Activated CD8-positive, alpha-beta memory T cell treated with anti-CD3 and anti-CD28 coated beads, Interleukin-2, amount 50 U/mL, for 1 hour (primary cell): ENCODE data around the gene HOGA1.
A peak's percentile ranks its signal among the peaks of the same experiment; 100 is the strongest.
"Not testable (repeated sequence)": the region's sequence is repeated elsewhere in the genome, so short reads cannot be mapped to it uniquely, and the experiment has no call there.

Experiments
- DNase-seq: peaks from one replicate; pipeline ENCODE4 v3.0.0-alpha.2; 2020; ENCODE audit errors: extremely low read depth

The HOGA1 gene

GRCh38 chr10:97608991-97609561 is 24.9 kb downstream of the HOGA1 start:
- no peak for DNase-seq

GRCh38 chr10:97611473-97611872 is 27.3 kb downstream of the HOGA1 start:
- DNase-seq: no peak

- DNase-seq: no peak
These were observed 28.2 kb downstream of the HOGA1 start for GRCh38 chr10:97612386-97612785.

GRCh38 chr10:97618285-97618684 is 34.1 kb downstream of the HOGA1 start:
- no peak for DNase-seq

GRCh38 chr10:97618733-97619132 is 34.5 kb downstream of the HOGA1 start:
- DNase-seq: no peak

- no peak for DNase-seq
These were observed 39.1 kb downstream of the HOGA1 start for GRCh38 chr10:97623277-97623676.

- DNase-seq: no peak
These were observed 43.5 kb downstream of the HOGA1 start for GRCh38 chr10:97627731-97628130.

GRCh38 chr10:97628228-97628627 is 44.0 kb downstream of the HOGA1 start:
- DNase-seq: no peak

- DNase-seq: no peak
These were observed 45.1 kb downstream of the HOGA1 start for GRCh38 chr10:97629289-97629688.

GRCh38 chr10:97631098-97631497 is 46.9 kb downstream of the HOGA1 start:
- DNase-seq: no peak

- DNase-seq: peak; percentile 89
These were observed 49.0 kb downstream of the HOGA1 start, which contains the start of gene MORN4 for GRCh38 chr10:97632949-97633884. Gene MORN4 (minus strand): TSS chr10:97633500. CDS start chr10:97619653, 13,847 bp downstream.

- no peak for DNase-seq
These were observed 49.7 kb downstream of the HOGA1 start for GRCh38 chr10:97633921-97634320.

GRCh38 chr10:97635577-97635976 is 51.4 kb downstream of the HOGA1 start:
- DNase-seq: no peak

GRCh38 chr10:97639090-97639489 is 54.9 kb downstream of the HOGA1 start:
- not testable (repeated sequence) for DNase-seq

- peak; percentile 99 for DNase-seq
These were observed 56.1 kb downstream of the HOGA1 start, which contains the start of gene PI4K2A for GRCh38 chr10:97640174-97640867. Gene PI4K2A (plus strand): TSS chr10:97640671. CDS start chr10:97640743, 72 bp downstream.

GRCh38 chr10:97640868-97641811 is 57.0 kb downstream of the HOGA1 start:
- no peak for DNase-seq

GRCh38 chr10:97642471-97643159 is 58.4 kb downstream of the HOGA1 start:
- not testable (repeated sequence) for DNase-seq

- no peak for DNase-seq
These were observed 59.3 kb downstream of the HOGA1 start for GRCh38 chr10:97643441-97643985.

- no peak for DNase-seq
These were observed 60.7 kb downstream of the HOGA1 start for GRCh38 chr10:97644936-97645335.

GRCh38 chr10:97647556-97647955 is 63.4 kb downstream of the HOGA1 start:
- no peak for DNase-seq
